ENCODE results near the gene PASD1.

The PASD1 gene

DNA sequence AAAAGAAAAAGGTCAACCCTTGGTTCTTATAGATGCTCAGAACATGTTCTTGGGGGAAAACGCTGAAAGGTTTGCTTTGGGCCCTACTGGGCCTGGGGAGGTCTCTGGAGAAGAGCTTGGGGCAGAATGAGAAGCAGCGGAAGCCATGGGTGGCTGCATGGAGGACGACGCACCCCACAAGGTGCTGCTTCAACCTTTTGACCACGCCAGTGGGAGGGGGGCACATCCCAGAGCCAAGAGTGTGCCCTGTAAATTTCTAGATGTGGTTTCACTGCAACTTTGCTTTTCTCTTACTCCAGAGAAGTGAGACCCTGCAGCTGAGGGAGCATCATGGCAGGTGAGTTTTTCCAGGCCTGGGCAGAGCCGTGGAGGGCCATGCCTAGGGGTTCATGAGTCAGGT lies 135.0 kb downstream of the PASD1 start:
- no peak overlapping the region for H3K27ac Mint-ChIP-seq

DNA sequence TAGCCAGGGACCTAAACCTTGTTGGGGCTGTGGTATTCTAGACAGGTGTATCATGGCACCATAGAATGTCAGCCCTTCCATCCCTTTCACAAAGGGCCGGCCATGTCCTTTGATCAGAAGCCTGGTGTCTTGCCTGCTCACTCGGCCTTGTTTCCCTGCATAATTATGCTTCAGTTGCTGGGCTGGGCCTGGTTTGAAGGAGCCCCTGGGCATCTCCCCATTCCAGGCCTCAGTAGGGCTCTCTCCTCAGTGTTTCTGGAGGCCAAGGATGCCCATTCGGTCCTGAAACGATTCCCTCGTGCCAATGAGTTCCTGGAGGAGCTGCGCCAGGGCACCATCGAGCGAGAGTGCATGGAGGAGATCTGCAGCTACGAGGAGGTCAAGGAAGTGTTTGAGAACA lies 136.3 kb downstream of the PASD1 start:
- peaks cover 35% of the 10 kb centered on the region for H3K4me1 Mint-ChIP-seq
- H3K4me3 Mint-ChIP-seq = no peak overlapping the region
- TF ChIP-seq, protein P1, sequence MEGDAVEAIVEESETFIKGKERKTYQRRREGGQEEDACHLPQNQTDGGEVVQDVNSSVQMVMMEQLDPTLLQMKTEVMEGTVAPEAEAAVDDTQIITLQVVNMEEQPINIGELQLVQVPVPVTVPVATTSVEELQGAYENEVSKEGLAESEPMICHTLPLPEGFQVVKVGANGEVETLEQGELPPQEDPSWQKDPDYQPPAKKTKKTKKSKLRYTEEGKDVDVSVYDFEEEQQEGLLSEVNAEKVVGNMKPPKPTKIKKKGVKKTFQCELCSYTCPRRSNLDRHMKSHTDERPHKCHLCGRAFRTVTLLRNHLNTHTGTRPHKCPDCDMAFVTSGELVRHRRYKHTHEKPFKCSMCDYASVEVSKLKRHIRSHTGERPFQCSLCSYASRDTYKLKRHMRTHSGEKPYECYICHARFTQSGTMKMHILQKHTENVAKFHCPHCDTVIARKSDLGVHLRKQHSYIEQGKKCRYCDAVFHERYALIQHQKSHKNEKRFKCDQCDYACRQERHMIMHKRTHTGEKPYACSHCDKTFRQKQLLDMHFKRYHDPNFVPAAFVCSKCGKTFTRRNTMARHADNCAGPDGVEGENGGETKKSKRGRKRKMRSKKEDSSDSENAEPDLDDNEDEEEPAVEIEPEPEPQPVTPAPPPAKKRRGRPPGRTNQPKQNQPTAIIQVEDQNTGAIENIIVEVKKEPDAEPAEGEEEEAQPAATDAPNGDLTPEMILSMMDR (IDR thresholded peaks at IDR 0.05; ENCODE audit: unreplicated experiment in 3 of 3) = no peak
- H3K9me3 Mint-ChIP-seq = peaks cover 15% of the 10 kb centered on the region
- no peak overlapping the region for H3K27ac Mint-ChIP-seq
- peaks cover 11% of the 10 kb centered on the region for H3K27me3 Mint-ChIP-seq (ENCODE audit: low read depth)
- no peaks in the 10 kb centered on the region for H3K36me3 Mint-ChIP-seq (ENCODE audit: low read depth)

More for the DNA sequence above, 135.0 kb downstream of the PASD1 start:
- Mint-ChIP-seq H3K36me3 (ENCODE audit: low read depth) (no peaks in the 10 kb centered on the region), H3K4me3 (no peak overlapping the region), H3K9me3 (peaks cover 13% of the 10 kb centered on the region), H3K4me1 (peaks cover 26% of the 10 kb centered on the region), H3K27me3 (ENCODE audit: low read depth) (peaks cover 11% of the 10 kb centered on the region)
- TF ChIP-seq, protein P1 (IDR thresholded peaks at IDR 0.05; ENCODE audit: unreplicated experiment in 3 of 3) = no peak

DNA sequence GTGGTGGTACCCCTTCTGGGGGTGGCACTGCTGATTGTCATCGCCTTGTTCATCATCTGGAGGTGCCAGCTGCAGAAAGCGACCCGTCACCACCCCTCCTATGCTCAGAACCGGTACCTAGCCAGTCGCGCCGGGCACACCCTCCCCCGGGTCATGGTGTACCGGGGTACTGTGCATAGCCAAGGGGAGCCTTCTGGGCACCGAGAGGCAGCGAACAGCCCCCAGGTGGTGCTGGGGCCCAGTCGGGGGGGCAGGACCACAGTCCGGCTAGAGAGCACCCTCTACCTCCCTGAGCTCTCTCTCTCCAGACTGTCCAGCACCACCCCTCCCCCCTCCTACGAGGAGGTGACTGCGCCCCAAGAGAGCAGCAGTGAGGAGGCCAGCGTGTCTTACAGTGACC lies 137.1 kb downstream of the PASD1 start:
- Mint-ChIP-seq H3K27me3 (ENCODE audit: low read depth) (peaks cover 8% of the 10 kb centered on the region), H3K4me3 (no peak overlapping the region), H3K36me3 (ENCODE audit: low read depth) (no peaks in the 10 kb centered on the region), H3K9me3 (peaks cover 14% of the 10 kb centered on the region), H3K27ac (no peak overlapping the region), H3K4me1 (peaks cover 41% of the 10 kb centered on the region)
- TF ChIP-seq, protein P1 (IDR thresholded peaks at IDR 0.05; ENCODE audit: unreplicated experiment in 3 of 3) = no peak

GRCh38 chrX:151701071-151701470 lies 137.6 kb downstream of the PASD1 start:
- Mint-ChIP-seq H3K27ac (no peak overlapping the region), H3K9me3 (peaks cover 14% of the 10 kb centered on the region), H3K4me3 (no peak overlapping the region), H3K36me3 (ENCODE audit: low read depth) (no peaks in the 10 kb centered on the region), H3K4me1 (peaks cover 41% of the 10 kb centered on the region), H3K27me3 (ENCODE audit: low read depth) (peaks cover 4% of the 10 kb centered on the region)
- TF ChIP-seq, protein P1 (IDR thresholded peaks at IDR 0.05; ENCODE audit: unreplicated experiment in 3 of 3) = no peak

- TF ChIP-seq, protein P1 (IDR thresholded peaks at IDR 0.05; ENCODE audit: unreplicated experiment in 3 of 3) = no peak
- Mint-ChIP-seq H3K36me3 (ENCODE audit: low read depth) (no peaks in the 10 kb centered on the region), H3K9me3 (peaks cover 13% of the 10 kb centered on the region), H3K27ac (no peak overlapping the region), H3K4me3 (no peak overlapping the region), H3K27me3 (ENCODE audit: low read depth) (peaks cover 4% of the 10 kb centered on the region), H3K4me1 (peaks cover 40% of the 10 kb centered on the region)
These were observed 138.1 kb downstream of the PASD1 start for GRCh38 chrX:151701531-151701930.

DNA sequence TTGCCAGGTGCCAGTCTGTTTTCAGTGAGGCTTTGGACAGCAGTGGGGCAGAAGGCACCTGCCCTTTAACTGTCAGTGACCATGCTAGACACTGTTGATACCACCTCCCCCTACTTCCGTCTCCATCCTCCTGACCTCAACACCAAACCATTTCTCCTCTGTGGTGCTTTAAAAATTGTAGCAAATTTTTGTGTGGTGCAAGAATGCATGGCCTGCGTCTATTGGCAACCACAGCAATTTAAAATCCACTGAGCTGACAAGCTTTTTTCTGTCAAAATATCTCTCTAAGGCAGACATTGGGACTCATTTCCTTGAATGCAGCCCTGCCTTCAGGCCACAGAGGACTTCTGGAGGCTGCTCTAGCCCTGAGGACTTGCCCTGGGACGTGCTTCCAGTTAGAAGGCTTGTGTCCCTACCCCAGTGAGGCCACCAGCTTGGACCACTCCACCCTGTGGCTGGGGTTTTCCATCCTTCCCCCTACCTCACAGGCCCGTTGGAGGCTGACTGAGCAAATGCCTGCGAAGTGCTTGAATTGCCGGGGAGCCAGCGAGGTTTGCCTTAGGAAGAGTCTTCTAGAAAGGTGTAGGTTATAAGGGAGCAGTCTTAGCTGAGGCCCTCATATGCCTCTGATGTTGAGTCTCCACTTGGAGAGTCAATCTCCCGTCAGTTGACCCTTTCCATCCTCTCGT lies 138.7 kb downstream of the PASD1 start:
- TF ChIP-seq, protein P1 (IDR thresholded peaks at IDR 0.05; ENCODE audit: unreplicated experiment in 3 of 3) = no peak
- Mint-ChIP-seq H3K4me1 (peaks cover 40% of the 10 kb centered on the region), H3K9me3 (peaks cover 11% of the 10 kb centered on the region), H3K27ac (no peak overlapping the region), H3K36me3 (ENCODE audit: low read depth) (no peaks in the 10 kb centered on the region), H3K4me3 (no peak overlapping the region), H3K27me3 (ENCODE audit: low read depth) (peaks cover 4% of the 10 kb centered on the region)

Data from nephron (organoid).